Measurements from ENCODE around the gene PCED1B.

GRCh38 chr12:47184813-47185212 is 105.4 kb downstream of the PCED1B start:
- TF ChIP-seq CTCF (conservative IDR thresholded peaks at IDR 0.05; ENCODE audit: low read depth in 2 of 2) (no peak), EZH2phosphoT487 (IDR thresholded peaks at IDR 0.05; ENCODE audit: unreplicated experiment) (no peak), POLR2AphosphoS5 (IDR thresholded peaks at IDR 0.05; ENCODE audit: low read depth) (no peak), EZH2 (IDR thresholded peaks at IDR 0.05; ENCODE audit: low read depth, unreplicated experiment) (no peak), REST (IDR thresholded peaks at IDR 0.05; ENCODE audit: unreplicated experiment) (no peak), JUNB (IDR thresholded peaks at IDR 0.05; ENCODE audit: unreplicated experiment) (no peak), STAT1 (IDR thresholded peaks at IDR 0.05; ENCODE audit: unreplicated experiment) (no peak)

Measured in GM23338 (cell line).